ENCODE results near the gene PNMA6E.

DNA sequence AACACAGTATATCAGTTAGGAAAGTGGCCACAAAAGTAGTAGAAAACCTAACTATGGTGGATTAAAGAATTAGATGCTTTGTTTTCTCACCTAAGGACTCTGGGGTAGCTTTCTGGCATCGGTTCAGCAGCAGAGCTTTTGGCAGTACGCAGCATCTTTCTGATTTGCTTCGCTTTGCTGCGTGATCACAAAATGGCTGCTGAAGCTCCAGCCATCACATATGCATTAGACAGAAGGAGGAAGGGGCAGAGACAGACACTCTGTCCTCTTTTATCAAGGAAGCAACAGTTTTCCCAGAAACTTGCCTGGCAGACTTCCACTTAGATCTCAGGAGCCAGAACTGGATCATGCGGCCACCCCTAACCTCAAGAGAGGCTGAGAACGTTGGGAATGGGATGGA lies 29.6 kb upstream of the PNMA6E start:
- no peak for TF ChIP-seq ZNF416 (tag by site-specific recombination; IDR thresholded peaks at IDR 0.05)
- TF ChIP-seq, protein P1, sequence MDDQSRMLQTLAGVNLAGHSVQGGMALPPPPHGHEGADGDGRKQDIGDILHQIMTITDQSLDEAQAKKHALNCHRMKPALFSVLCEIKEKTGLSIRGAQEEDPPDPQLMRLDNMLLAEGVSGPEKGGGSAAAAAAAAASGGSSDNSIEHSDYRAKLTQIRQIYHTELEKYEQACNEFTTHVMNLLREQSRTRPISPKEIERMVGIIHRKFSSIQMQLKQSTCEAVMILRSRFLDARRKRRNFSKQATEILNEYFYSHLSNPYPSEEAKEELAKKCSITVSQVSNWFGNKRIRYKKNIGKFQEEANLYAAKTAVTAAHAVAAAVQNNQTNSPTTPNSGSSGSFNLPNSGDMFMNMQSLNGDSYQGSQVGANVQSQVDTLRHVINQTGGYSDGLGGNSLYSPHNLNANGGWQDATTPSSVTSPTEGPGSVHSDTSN (CRISPR knock-in tag; IDR thresholded peaks at IDR 0.05) = no peak
- no peak for TF ChIP-seq ZSCAN18 (tag by site-specific recombination; IDR thresholded peaks at IDR 0.05)
- TF ChIP-seq, protein P2, sequence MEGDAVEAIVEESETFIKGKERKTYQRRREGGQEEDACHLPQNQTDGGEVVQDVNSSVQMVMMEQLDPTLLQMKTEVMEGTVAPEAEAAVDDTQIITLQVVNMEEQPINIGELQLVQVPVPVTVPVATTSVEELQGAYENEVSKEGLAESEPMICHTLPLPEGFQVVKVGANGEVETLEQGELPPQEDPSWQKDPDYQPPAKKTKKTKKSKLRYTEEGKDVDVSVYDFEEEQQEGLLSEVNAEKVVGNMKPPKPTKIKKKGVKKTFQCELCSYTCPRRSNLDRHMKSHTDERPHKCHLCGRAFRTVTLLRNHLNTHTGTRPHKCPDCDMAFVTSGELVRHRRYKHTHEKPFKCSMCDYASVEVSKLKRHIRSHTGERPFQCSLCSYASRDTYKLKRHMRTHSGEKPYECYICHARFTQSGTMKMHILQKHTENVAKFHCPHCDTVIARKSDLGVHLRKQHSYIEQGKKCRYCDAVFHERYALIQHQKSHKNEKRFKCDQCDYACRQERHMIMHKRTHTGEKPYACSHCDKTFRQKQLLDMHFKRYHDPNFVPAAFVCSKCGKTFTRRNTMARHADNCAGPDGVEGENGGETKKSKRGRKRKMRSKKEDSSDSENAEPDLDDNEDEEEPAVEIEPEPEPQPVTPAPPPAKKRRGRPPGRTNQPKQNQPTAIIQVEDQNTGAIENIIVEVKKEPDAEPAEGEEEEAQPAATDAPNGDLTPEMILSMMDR (tag by site-specific recombination; IDR thresholded peaks at IDR 0.05) = no peak

All from HEK293 (cell line).